HG03139 (cell line): ENCODE results near the gene FAM111A.
"Not testable (repeated sequence)": the region's sequence is repeated elsewhere in the genome, so short reads cannot be mapped to it uniquely, and the experiment has no call there.

Source experiments
- ATAC-seq: cut with Tn5 transposase; IDR thresholded peaks from one replicate; pipeline ENCODE4 v1.9.1; 2021; ENCODE audit not compliant: unreplicated experiment

The FAM111A gene, protein sequence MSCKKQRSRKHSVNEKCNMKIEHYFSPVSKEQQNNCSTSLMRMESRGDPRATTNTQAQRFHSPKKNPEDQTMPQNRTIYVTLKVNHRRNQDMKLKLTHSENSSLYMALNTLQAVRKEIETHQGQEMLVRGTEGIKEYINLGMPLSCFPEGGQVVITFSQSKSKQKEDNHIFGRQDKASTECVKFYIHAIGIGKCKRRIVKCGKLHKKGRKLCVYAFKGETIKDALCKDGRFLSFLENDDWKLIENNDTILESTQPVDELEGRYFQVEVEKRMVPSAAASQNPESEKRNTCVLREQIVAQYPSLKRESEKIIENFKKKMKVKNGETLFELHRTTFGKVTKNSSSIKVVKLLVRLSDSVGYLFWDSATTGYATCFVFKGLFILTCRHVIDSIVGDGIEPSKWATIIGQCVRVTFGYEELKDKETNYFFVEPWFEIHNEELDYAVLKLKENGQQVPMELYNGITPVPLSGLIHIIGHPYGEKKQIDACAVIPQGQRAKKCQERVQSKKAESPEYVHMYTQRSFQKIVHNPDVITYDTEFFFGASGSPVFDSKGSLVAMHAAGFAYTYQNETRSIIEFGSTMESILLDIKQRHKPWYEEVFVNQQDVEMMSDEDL

DNA sequence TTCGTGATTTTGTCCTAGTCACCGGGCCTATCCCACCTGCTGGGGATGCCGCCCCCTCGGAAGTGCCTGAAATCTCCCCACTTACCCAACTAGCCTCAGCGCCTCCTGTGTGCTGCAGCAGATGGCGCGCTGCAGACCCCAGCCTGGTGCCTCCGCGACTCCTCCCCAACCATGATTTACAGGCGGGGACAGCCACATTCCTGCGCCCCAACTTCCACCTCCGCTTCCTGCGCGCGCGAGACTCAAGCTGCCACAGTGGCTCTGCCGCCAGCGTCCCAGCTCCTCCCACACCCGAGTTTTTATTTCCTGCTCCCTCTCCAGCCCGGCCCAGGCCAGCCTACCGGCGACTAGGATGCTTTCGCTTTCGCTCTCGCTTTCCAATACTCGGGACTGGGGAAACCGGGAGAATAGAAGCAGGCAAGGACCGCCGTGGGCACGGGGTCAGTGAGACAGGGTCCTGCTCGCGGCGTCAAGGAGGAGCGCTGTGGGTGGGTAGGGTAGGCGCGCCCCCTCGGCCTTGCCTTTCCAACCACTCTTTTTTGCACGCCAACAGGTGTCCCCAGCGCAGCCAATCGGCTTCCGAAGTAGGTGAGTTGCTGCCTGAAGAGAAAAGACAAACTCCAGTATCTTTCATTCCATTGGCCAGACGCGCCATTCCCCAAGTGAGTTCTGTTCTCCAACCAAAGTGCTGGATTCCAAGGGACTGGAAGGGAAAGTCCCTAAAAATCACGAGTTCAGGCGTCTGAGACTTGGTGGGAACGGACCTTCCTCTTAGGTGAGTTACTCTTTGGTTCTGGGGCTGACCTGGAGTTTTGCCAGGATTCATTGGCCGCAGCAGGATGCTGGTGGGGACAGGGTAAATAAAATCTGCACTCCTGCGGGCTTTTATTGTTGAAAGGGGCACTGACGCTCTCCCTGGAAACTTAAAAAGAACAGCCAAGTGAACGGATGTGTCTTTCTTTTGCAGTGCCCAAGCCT lies at the start of gene FAM111A:
Gene FAM111A (plus strand): TSS at position 327 of the 978 bp plus-strand sequence. CDS start 6,017 bp downstream, outside the sequence.
- ATAC-seq: peak; percentile 57

- not testable (repeated sequence) for ATAC-seq
Observed at GRCh38 chr11:59093576-59093975, 49.1 kb upstream of the FAM111A start.

DNA sequence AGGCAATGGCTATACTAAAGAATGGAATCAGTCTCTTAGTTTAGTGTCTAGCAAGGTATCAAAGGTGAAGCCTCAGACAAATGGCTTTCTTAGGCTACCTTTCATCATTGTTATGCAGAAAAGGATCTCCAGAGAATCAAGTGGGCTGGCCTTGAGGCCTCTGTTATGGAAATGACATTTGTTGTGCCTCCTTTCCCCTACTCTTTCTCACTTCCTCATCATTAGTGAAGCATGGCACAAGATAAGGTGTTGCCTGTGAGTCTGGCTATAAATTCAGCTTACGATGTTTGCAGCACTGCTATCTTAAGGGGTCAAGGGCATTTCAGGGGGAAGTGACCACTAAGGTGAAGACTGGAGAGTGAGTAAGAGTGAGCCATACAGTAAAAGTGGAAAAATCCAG lies 47.4 kb upstream of the FAM111A start:
- ATAC-seq: peak; percentile 65

- not testable (repeated sequence) for ATAC-seq
Observed at GRCh38 chr11:59095972-59096575, 46.6 kb upstream of the FAM111A start.

- ATAC-seq: no peak
Observed at GRCh38 chr11:59097113-59097708, 45.4 kb upstream of the FAM111A start.

DNA sequence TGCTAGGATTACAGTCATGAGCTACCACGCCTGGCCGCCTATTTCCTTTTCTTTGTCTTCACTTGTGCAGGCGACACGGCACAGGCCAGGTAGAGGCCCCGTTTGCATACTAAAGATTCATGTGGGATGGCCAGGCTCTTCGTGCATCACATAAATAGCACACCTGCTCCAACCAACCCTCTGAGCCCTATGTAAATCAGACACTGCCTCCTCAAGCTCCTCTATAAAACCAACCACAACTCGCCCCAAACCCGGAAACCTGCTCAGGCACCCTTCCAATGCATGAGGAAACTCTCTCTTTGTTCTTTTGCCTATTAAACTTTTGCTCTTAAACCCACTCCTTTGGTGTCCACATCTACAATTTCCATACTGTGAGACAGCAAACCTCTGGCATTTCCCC lies 44.7 kb upstream of the FAM111A start:
- not testable (repeated sequence) for ATAC-seq

DNA sequence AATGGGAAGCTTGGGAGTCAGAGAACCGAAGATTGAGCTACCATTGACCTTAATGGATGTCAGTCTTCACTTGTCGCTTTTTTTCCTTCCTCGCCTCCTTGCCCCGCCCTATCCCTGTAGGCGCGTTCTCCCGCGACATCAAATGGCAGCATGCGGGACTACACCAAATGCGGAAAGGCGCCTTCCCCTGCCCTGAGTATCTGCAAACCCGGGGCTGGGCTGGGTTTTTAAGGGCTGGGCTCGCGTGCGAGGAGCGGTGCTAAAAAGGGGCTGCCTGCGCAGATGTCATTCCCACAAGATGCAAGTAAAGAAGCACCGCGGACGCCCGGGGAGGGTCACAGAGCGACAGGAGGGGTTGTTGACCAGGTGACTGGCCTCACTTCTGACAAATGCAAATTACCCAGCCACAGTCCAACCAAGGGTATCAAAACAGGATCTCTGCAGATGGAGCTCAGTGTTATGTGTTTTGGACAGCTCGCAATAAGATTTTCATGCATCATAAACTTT lies 40.3 kb upstream of the FAM111A start:
- ATAC-seq: peak; percentile 56

- peak; percentile 60 for ATAC-seq
Observed at GRCh38 chr11:59106363-59107336, 36.0 kb upstream of the FAM111A start, which contains the start of gene FAM111B. Gene FAM111B (plus strand): TSS chr11:59107237. CDS start chr11:59109626, 2,389 bp downstream.

DNA sequence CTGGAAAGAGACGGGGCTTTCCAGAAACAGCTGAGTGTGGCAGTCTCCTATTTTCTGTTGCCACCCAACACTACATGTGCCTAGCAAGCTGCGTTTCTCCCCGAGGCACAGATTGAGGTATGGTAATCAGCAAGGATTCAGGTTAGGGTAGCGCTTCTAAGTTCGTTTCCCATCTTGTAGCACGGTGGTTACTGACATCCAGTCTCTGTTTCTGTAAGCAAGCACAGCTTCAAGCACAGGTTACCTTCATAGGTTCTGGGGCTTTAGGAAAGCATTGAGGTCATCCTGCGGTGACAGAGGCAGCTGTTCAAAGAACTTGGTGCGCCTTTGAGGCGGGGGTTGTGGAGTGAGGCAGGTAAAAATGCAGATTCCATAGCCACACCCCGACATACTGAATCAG lies 34.9 kb upstream of the FAM111A start:
- not testable (repeated sequence) for ATAC-seq

GRCh38 chr11:59112494-59112893 lies 30.2 kb upstream of the FAM111A start:
- no peak for ATAC-seq

GRCh38 chr11:59114344-59114743 lies 28.3 kb upstream of the FAM111A start:
- no peak for ATAC-seq

GRCh38 chr11:59115553-59115952 lies 27.1 kb upstream of the FAM111A start:
- ATAC-seq: no peak

GRCh38 chr11:59117774-59118173 lies 24.9 kb upstream of the FAM111A start:
- ATAC-seq: no peak

DNA sequence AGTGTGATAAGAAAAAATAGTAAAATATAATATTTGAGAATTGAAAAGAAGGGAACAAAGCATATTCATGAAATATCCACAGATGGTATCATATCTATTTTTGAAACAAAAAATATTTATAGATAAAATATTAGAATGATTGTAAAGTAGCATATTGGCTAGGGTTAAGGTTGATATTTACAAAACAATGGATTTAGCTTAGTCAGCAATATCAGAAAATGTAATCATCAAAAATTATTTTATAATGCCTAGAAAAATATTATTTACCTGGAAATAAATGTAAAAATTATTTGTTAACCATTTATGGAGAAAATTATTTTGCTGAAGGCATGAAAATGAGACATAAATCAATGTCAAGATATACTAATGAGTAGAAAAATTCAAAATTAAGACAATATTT lies 22.8 kb upstream of the FAM111A start:
- no peak for ATAC-seq

- peak; percentile 94 for ATAC-seq
Observed at GRCh38 chr11:59135648-59136461, 6.8 kb upstream of the FAM111A start.

DNA sequence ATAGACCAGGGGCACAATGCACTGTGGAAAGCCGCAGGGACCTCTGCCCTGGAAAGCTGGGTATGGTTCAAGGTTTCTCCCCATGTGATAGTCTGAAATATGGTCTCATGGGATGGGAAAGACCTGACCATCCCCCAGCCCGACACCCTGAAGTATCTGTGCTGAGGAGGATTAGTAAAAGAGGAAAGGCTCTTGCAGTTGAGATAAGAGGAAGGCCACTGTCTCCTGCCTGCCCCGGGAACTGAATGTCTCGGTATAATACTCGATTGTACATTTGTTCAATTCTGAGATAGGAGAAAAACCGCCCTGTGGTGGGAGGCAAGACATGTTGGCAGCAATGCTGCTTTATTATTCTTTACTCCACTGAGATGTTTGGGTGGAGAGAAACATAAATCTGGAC lies 6.1 kb upstream of the FAM111A start:
- not testable (repeated sequence) for ATAC-seq

- ATAC-seq: no peak
Observed at GRCh38 chr11:59137190-59137589, 5.5 kb upstream of the FAM111A start.

DNA sequence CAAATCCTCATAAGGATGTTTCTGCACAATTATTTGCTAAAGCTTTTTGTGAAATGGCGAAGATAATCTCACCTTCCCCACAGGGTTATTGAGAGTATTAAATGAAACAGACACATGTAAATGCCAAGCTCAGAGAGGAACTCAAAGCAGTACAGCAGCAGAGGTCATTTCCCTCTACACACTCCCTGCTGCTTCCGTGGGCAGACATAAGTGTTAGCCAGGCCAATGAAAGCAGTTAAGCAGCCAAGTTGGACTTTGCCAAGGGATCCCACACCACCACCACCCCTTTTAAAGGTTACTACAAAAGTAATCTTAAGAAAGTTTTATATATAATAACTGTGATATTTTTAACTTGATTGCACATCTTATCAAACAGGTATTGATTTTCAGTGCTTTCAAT lies 4.0 kb upstream of the FAM111A start:
- ATAC-seq: no peak
